Measurements from ENCODE around the gene RCSD1. TPM values are rescaled to one million over a fixed set of nuclear protein-coding genes. Genes with fewer than 3 reads are reported as not detected.

RCSD1 gene
- 0.23 to 0.71 TPM (median 0.50 TPM) in 3 replicates for total RNA-seq (2021)
- Bru-seq, nascent RNA = percentile 18 among the genes with signal in this experiment
- long read RNA-seq, experiment 1, partial matches to known transcripts = 1 of 2 reads
- long read RNA-seq, experiment 1, other reads (novel, unspliced or antisense) = 1 of 2 reads
- long read RNA-seq, experiment 2, partial matches to known transcripts = 0 of 1 reads
- long read RNA-seq, experiment 2, other reads (novel, unspliced or antisense) = 1 of 1 reads
- long read RNA-seq, experiment 3, partial matches to known transcripts = 2 of 2 reads
- long read RNA-seq, experiment 3, other reads (novel, unspliced or antisense) = 0 of 2 reads

- no peak within 1 kb of the TSS for H3K27ac Mint-ChIP-seq
- no peak for TF ChIP-seq ETV6 (CRISPR knock-in tag; IDR thresholded peaks at IDR 0.05)
- TF ChIP-seq NR2C2 (CRISPR knock-in tag; IDR thresholded peaks at IDR 0.05) = no peak
- no peak for TF ChIP-seq RELA (CRISPR knock-in tag; IDR thresholded peaks at IDR 0.05; ENCODE audit: borderline replicate concordance)
- TF ChIP-seq ATF2 (CRISPR knock-in tag; IDR thresholded peaks at IDR 0.05; ENCODE audit: borderline replicate concordance, low read depth) = no peak
- no peak for TF ChIP-seq ZNF512 (CRISPR knock-in tag; IDR thresholded peaks at IDR 0.05; ENCODE audit: borderline replicate concordance)
- TF ChIP-seq SP1 (CRISPR knock-in tag; conservative IDR thresholded peaks at IDR 0.05) = no peak
- TF ChIP-seq ZNF396 (CRISPR knock-in tag; IDR thresholded peaks at IDR 0.05; ENCODE audit: borderline replicate concordance) = no peak
- no peak for TF ChIP-seq ZNF317 (CRISPR knock-in tag; IDR thresholded peaks at IDR 0.05; ENCODE audit: borderline replicate concordance, low read depth)
- peak; percentile 33; the same call in 1 of the 2 replicates for TF ChIP-seq TEAD1 (CRISPR knock-in tag; IDR thresholded peaks at IDR 0.05)
- peak; percentile 55; the same call in 1 of the 2 replicates for TF ChIP-seq ZNF263 (CRISPR knock-in tag; IDR thresholded peaks at IDR 0.05; ENCODE audit: low read depth)
- TF ChIP-seq ZNF219 (CRISPR knock-in tag; IDR thresholded peaks at IDR 0.05; ENCODE audit: borderline replicate concordance) = no peak
- TF ChIP-seq CREB1 (CRISPR knock-in tag; IDR thresholded peaks at IDR 0.05) = no peak
- TF ChIP-seq MAX (CRISPR knock-in tag; IDR thresholded peaks at IDR 0.05) = peak; percentile 48; the same call in 1 of the 2 replicates
- no peak for TF ChIP-seq PRRX2 (CRISPR knock-in tag; IDR thresholded peaks at IDR 0.05)
- no peak for TF ChIP-seq ZNF281 (CRISPR knock-in tag; IDR thresholded peaks at IDR 0.05)
- TF ChIP-seq ZMAT4 (CRISPR knock-in tag; IDR thresholded peaks at IDR 0.05) = no peak
- TF ChIP-seq TCF7 (CRISPR knock-in tag; IDR thresholded peaks at IDR 0.05; ENCODE audit: low read depth) = no peak
- TF ChIP-seq E2F5 (CRISPR knock-in tag; IDR thresholded peaks at IDR 0.05) = no peak
- TF ChIP-seq, protein P1, sequence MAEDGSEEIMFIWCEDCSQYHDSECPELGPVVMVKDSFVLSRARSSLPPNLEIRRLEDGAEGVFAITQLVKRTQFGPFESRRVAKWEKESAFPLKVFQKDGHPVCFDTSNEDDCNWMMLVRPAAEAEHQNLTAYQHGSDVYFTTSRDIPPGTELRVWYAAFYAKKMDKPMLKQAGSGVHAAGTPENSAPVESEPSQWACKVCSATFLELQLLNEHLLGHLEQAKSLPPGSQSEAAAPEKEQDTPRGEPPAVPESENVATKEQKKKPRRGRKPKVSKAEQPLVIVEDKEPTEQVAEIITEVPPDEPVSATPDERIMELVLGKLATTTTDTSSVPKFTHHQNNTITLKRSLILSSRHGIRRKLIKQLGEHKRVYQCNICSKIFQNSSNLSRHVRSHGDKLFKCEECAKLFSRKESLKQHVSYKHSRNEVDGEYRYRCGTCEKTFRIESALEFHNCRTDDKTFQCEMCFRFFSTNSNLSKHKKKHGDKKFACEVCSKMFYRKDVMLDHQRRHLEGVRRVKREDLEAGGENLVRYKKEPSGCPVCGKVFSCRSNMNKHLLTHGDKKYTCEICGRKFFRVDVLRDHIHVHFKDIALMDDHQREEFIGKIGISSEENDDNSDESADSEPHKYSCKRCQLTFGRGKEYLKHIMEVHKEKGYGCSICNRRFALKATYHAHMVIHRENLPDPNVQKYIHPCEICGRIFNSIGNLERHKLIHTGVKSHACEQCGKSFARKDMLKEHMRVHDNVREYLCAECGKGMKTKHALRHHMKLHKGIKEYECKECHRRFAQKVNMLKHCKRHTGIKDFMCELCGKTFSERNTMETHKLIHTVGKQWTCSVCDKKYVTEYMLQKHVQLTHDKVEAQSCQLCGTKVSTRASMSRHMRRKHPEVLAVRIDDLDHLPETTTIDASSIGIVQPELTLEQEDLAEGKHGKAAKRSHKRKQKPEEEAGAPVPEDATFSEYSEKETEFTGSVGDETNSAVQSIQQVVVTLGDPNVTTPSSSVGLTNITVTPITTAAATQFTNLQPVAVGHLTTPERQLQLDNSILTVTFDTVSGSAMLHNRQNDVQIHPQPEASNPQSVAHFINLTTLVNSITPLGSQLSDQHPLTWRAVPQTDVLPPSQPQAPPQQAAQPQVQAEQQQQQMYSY (CRISPR knock-in tag; IDR thresholded peaks at IDR 0.05) = no peak
- TF ChIP-seq KAT7 (CRISPR knock-in tag; IDR thresholded peaks at IDR 0.05; ENCODE audit: borderline replicate concordance) = peak; percentile 68; the same call in 1 of the 2 replicates
- ATAC-seq (peak; percentile 50), DNase-seq (ENCODE audit: low spot score) (peak; percentile 43)
- H3K27me3 Mint-ChIP-seq (ENCODE audit: low read depth) = peaks cover 82% of the 10 kb centered on the region
- POLR2A ChIA-PET = no interaction called here
- peaks cover 11% of the 10 kb centered on the region for H3K9me3 Mint-ChIP-seq
- peaks cover 35% of the 10 kb centered on the region for H3K4me1 Mint-ChIP-seq
- peak within 1 kb of the TSS; percentile 79 for H3K4me3 Mint-ChIP-seq
- CTCF ChIA-PET = interaction anchor here (1.2 kb wide), 1 partner anchor 31 kb away, joined by 3 read pairs; no protein-coding TSS in a partner anchor
- 0 out of 2 replicates have a peak, but pooled peaks cover 4% of the 10 kb centered on the region for H3K36me3 Mint-ChIP-seq
Measured at GRCh38 chr1:167629681-167630567, at the start of gene RCSD1. RCSD1 (plus strand) TSS chr1:167630232; CDS start chr1:167630424, 192 bp downstream.

Data from WTC11 (cell line).